Measurements from ENCODE around the gene ZC2HC1C.

ZC2HC1C gene

GRCh38 chr14:75044752-75045151 is 24.7 kb upstream of the ZC2HC1C start:
- Histone ChIP-seq H3F3A (ENCODE audit: insufficient read depth) (0 out of 2 replicates have a peak, but pooled peaks cover 8% of the 10 kb centered on the region), H3K27me3 (ENCODE audit: low read length) (no peaks in the 10 kb centered on the region), H3K79me2 (ENCODE audit: insufficient read depth, low read length) (peaks cover 16% of the 10 kb centered on the region; the same call in 1 of the 2 replicates), H3K4me2 (ENCODE audit: low read depth, low read length, poor library complexity, severe bottlenecking) (no peak overlapping the region), H3K36me3 (ENCODE audit: low read length) (no peaks in the 10 kb centered on the region; the same call in 1 of the 2 replicates), H2AFZ (ENCODE audit: low read depth, low read length, severe bottlenecking) (no peak overlapping the region), H3K9me2 (replicated peaks; ENCODE audit: insufficient read depth, low read length) (no peaks in the 10 kb centered on the region), H4K20me1 (ENCODE audit: low read depth, low read length) (no peaks in the 10 kb centered on the region), H3K4me3 (ENCODE audit: insufficient read depth, low read length, poor library complexity, severe bottlenecking) (no peak overlapping the region), H3K9ac (ENCODE audit: low read length) (no peak overlapping the region), H3K9me3 (ENCODE audit: insufficient read depth, low read length) (no peaks in the 10 kb centered on the region), H3K27ac (ENCODE audit: low read depth, low read length) (no peak overlapping the region)
- TF ChIP-seq EZH2phosphoT487 (conservative IDR thresholded peaks at IDR 0.05; ENCODE audit: low read length) (no peak), CTCF (IDR thresholded peaks at IDR 0.05; ENCODE audit: insufficient read depth, low read length, poor library complexity, severe bottlenecking) (no peak)

DNA sequence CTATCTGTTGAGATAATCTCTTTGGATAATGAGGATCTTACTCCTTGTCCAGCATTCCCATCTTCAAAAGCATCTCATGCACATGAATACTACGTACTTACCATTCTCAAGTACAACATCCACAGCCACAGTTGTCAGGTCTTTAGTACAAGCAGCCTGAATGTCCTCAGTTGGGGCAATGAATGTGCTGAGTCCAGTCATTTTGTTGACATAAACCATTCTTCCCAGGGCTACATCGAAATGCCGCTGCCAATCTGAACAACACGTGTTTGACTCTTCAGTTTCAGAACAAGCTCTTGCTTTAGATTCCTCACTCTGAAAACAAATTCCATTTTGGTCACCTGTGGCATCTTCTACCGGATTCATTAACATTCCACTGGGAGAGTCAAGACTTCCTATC is 23.2 kb upstream of the ZC2HC1C start:
- Histone ChIP-seq H4K20me1 (ENCODE audit: low read depth, low read length) (no peaks in the 10 kb centered on the region), H3K4me2 (ENCODE audit: low read depth, low read length, poor library complexity, severe bottlenecking) (no peak overlapping the region), H3K27me3 (ENCODE audit: low read length) (no peaks in the 10 kb centered on the region), H3K79me2 (ENCODE audit: insufficient read depth, low read length) (peaks cover 26% of the 10 kb centered on the region; the same call in 1 of the 2 replicates), H3K36me3 (ENCODE audit: low read length) (no peaks in the 10 kb centered on the region; the same call in 1 of the 2 replicates), H3K9me3 (ENCODE audit: insufficient read depth, low read length) (no peaks in the 10 kb centered on the region), H3K9ac (ENCODE audit: low read length) (no peak overlapping the region), H3K27ac (ENCODE audit: low read depth, low read length) (no peak overlapping the region), H2AFZ (ENCODE audit: low read depth, low read length, severe bottlenecking) (no peak overlapping the region), H3K9me2 (replicated peaks; ENCODE audit: insufficient read depth, low read length) (no peaks in the 10 kb centered on the region), H3F3A (ENCODE audit: insufficient read depth) (0 out of 2 replicates have a peak, but pooled peaks cover 8% of the 10 kb centered on the region), H3K4me3 (ENCODE audit: insufficient read depth, low read length, poor library complexity, severe bottlenecking) (no peak overlapping the region)
- TF ChIP-seq CTCF (IDR thresholded peaks at IDR 0.05; ENCODE audit: insufficient read depth, low read length, poor library complexity, severe bottlenecking) (no peak), EZH2phosphoT487 (conservative IDR thresholded peaks at IDR 0.05; ENCODE audit: low read length) (no peak)

DNA sequence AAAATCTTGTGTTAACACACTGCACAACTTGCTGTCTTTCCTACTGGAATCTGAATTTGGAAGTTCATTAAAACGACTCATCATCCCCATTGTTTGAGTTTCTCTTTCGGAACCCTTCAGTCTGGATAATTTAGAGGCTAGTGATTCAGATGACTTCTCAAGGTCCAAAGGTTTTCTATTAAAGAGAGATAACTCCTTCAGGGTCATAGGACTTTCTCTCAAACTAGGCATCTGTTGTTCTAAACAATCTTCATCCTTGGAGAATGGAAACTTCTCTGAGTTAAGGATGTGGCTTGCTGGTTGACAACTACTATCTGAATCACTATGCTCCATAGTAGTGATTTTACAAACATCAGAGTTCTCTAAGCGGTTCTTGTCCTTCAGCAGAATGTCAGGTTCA is 22.5 kb upstream of the ZC2HC1C start:
- no peaks in the 10 kb centered on the region for H3K27me3 ChIP-seq (ENCODE audit: low read length)
- no peak overlapping the region for H2AFZ ChIP-seq (ENCODE audit: low read depth, low read length, severe bottlenecking)
- no peaks in the 10 kb centered on the region for H4K20me1 ChIP-seq (ENCODE audit: low read depth, low read length)
- no peaks in the 10 kb centered on the region for H3K9me3 ChIP-seq (ENCODE audit: insufficient read depth, low read length)
- 0 out of 2 replicates have a peak, but pooled peaks cover 8% of the 10 kb centered on the region for H3F3A ChIP-seq (ENCODE audit: insufficient read depth)
- no peaks in the 10 kb centered on the region for H3K9me2 ChIP-seq (replicated peaks; ENCODE audit: insufficient read depth, low read length)
- H3K36me3 ChIP-seq (ENCODE audit: low read length) = no peaks in the 10 kb centered on the region
- TF ChIP-seq CTCF (IDR thresholded peaks at IDR 0.05; ENCODE audit: insufficient read depth, low read length, poor library complexity, severe bottlenecking) (no peak), EZH2phosphoT487 (conservative IDR thresholded peaks at IDR 0.05; ENCODE audit: low read length) (no peak)
- H3K9ac ChIP-seq (ENCODE audit: low read length) = no peak overlapping the region
- no peak overlapping the region for H3K27ac ChIP-seq (ENCODE audit: low read depth, low read length)
- no peak overlapping the region for H3K4me3 ChIP-seq (ENCODE audit: insufficient read depth, low read length, poor library complexity, severe bottlenecking)
- no peak overlapping the region for H3K4me2 ChIP-seq (ENCODE audit: low read depth, low read length, poor library complexity, severe bottlenecking)
- peaks cover 26% of the 10 kb centered on the region; the same call in 1 of the 2 replicates for H3K79me2 ChIP-seq (ENCODE audit: insufficient read depth, low read length)

Measured in SU-DHL-6 (cell line).